Fibroblast of skin of right biceps (primary cell): Measurements from ENCODE around the gene SLC14A1.

Source experiments
- DNase-seq: peaks from one replicate; pipeline ENCODE4 v3.0.0-alpha.2; 2013

The SLC14A1 gene

GRCh38 chr18:45723567-45724355, at the start of gene SLC14A1:
SLC14A1 (plus strand) TSS chr18:45724181; CDS start chr18:45730321, 6,140 bp downstream.
- DNase-seq, result no peak

GRCh38 chr18:45677276-45677807, 46.6 kb upstream of the SLC14A1 start:
- no peak for DNase-seq

GRCh38 chr18:45678441-45678840, 45.5 kb upstream of the SLC14A1 start:
- DNase-seq, result no peak

GRCh38 chr18:45678850-45679249, 45.1 kb upstream of the SLC14A1 start:
- no peak for DNase-seq

GRCh38 chr18:45680066-45680690, 43.8 kb upstream of the SLC14A1 start:
- DNase-seq, result no peak

GRCh38 chr18:45682181-45682580, 41.8 kb upstream of the SLC14A1 start:
- no peak for DNase-seq

GRCh38 chr18:45684341-45685115, 39.5 kb upstream of the SLC14A1 start:
- DNase-seq, result peak; percentile 57

- DNase-seq, result no peak
Observed at GRCh38 chr18:45686891-45687611, 36.9 kb upstream of the SLC14A1 start.

GRCh38 chr18:45687621-45688020, 36.4 kb upstream of the SLC14A1 start:
- no peak for DNase-seq

GRCh38 chr18:45688113-45688512, 35.9 kb upstream of the SLC14A1 start:
- DNase-seq, result peak; percentile 59

- DNase-seq, result peak; percentile 59
Observed at GRCh38 chr18:45688833-45689232, 35.1 kb upstream of the SLC14A1 start.

GRCh38 chr18:45689396-45689795, 34.6 kb upstream of the SLC14A1 start:
- DNase-seq, result no peak

GRCh38 chr18:45690975-45691815, 32.8 kb upstream of the SLC14A1 start:
- DNase-seq, result peak; percentile 78

- no peak for DNase-seq
Observed at GRCh38 chr18:45691816-45692179, 32.2 kb upstream of the SLC14A1 start.

GRCh38 chr18:45702708-45703265, 21.2 kb upstream of the SLC14A1 start:
- no peak for DNase-seq

- no peak for DNase-seq
Observed at GRCh38 chr18:45708831-45709230, 15.2 kb upstream of the SLC14A1 start.

GRCh38 chr18:45712061-45712460, 11.9 kb upstream of the SLC14A1 start:
- no peak for DNase-seq

GRCh38 chr18:45713239-45713638, 10.7 kb upstream of the SLC14A1 start:
- DNase-seq, result no peak

- no peak for DNase-seq
Observed at GRCh38 chr18:45715212-45715780, 8.7 kb upstream of the SLC14A1 start.

- peak; percentile 33 for DNase-seq
Observed at GRCh38 chr18:45719106-45719505, 4.9 kb upstream of the SLC14A1 start.

- peak; percentile 73 for DNase-seq
Observed at GRCh38 chr18:45722899-45723298, 1.1 kb upstream of the SLC14A1 start.
